HL-60 (cell line): ENCODE measurements around the gene KMT2A.

ENCODE experiments used
- DNase-seq, 2 experiments: peaks; one replicate each; pipeline ENCODE4 v3.0.0-alpha.2; 2010 to 2020; ENCODE audit warnings: low read depth in 1 of 2, low spot score in 1 of 2
- H3K27ac ChIP-seq: fragments of 250-450 bp; sonication (Bioruptor Pico); replicated peaks from 2 replicates; pipeline ENCODE4 v1.5.1; 2020; ENCODE audit warnings: mild to moderate bottlenecking, moderate library complexity
- H3K27me3 ChIP-seq: fragments of 250-450 bp; sonication (Bioruptor Pico); 2 replicates; pipeline ENCODE4 v1.5.1; 2021; ENCODE audit warnings: mild to moderate bottlenecking, moderate library complexity; ENCODE audit not compliant: insufficient read depth, poor library complexity, severe bottlenecking
- H3K4me3 ChIP-seq: replicated peaks from 2 replicates; pipeline ENCODE4 v1.5.1; 2011; ENCODE audit warnings: mild to moderate bottlenecking, control low read depth, low read length; ENCODE audit not compliant: insufficient read depth
- GABPA ChIP-seq: IDR thresholded peaks from 2 replicates; pipeline ENCODE4 v1.6.1; 2012; ENCODE audit warnings: low read depth
- POLR2AphosphoS5 ChIP-seq: IDR thresholded peaks from 2 replicates; pipeline ENCODE4 v1.6.1; 2012; ENCODE audit warnings: low read depth
- REST ChIP-seq: IDR thresholded peaks from 2 replicates; pipeline ENCODE4 v1.6.1; 2012; ENCODE audit warnings: low read depth; ENCODE audit not compliant: insufficient replicate concordance
- SPI1 ChIP-seq: IDR thresholded peaks from 2 replicates; pipeline ENCODE4 v1.6.1; 2012; ENCODE audit warnings: low read depth, mild to moderate bottlenecking, borderline replicate concordance
- TF ChIP-seq, protein P1 (sequence below): IDR thresholded peaks from one replicate; pipeline ENCODE4 v1.5.1; 2011; ENCODE audit warnings: low read length, control low read depth, inconsistent platforms; ENCODE audit not compliant: insufficient read depth

Gene KMT2A

GRCh38 chr11:118436639-118437207, 431 bp downstream of the KMT2A start:
- DNase-seq = no peak
- Histone ChIP-seq H3K4me3 (peak overlapping the region; percentile 96), H3K27me3 (no peaks in the 10 kb centered on the region), H3K27ac (peak overlapping the region; percentile 74)
- TF ChIP-seq GABPA (no peak), SPI1 (no peak), REST (no peak), POLR2AphosphoS5 (no peak)
- TF ChIP-seq, protein P1, sequence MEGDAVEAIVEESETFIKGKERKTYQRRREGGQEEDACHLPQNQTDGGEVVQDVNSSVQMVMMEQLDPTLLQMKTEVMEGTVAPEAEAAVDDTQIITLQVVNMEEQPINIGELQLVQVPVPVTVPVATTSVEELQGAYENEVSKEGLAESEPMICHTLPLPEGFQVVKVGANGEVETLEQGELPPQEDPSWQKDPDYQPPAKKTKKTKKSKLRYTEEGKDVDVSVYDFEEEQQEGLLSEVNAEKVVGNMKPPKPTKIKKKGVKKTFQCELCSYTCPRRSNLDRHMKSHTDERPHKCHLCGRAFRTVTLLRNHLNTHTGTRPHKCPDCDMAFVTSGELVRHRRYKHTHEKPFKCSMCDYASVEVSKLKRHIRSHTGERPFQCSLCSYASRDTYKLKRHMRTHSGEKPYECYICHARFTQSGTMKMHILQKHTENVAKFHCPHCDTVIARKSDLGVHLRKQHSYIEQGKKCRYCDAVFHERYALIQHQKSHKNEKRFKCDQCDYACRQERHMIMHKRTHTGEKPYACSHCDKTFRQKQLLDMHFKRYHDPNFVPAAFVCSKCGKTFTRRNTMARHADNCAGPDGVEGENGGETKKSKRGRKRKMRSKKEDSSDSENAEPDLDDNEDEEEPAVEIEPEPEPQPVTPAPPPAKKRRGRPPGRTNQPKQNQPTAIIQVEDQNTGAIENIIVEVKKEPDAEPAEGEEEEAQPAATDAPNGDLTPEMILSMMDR = no peak

GRCh38 chr11:118437208-118438125, 1.2 kb downstream of the KMT2A start:
- DNase-seq = peak in 1 of 2 experiments; percentile 18
- no peaks in the 10 kb centered on the region for H3K27me3 ChIP-seq
- H3K4me3 ChIP-seq = peak overlapping the region; percentile 96
- peak overlapping the region; percentile 74 for H3K27ac ChIP-seq
- TF ChIP-seq POLR2AphosphoS5 = no peak
- TF ChIP-seq SPI1 = no peak

DNA sequence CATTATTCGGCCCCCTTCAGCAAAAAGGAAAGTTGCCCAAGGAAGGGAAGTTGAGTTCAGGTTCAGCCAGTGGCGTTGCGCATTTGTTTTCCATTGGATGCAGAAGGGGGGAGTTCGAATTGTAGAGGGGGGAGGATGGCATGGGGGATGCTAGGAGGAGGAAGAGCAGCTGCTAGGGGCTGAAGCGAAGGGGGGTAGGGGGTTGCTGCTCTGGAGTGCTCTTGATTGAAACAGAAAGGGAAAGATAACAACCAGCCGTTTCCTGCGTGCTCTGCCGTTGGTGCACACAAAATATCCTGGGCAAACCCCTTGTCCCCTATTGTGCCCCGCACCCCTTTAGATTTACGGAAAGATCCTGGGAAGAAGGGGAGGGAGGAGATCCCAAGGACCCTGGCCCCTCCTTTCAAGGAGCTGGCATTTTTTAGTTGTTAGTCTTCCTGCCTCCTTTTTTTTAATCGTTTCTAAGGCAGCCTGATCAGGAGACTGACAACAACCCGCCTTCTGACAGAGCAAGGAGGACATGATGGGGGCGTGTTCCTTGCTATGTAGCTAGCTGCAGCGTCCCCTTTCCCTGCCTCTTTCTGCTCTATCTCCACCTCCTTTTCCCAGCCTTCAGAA, 2.1 kb downstream of the KMT2A start:
- peak in 1 of 2 experiments; percentile 39 for DNase-seq
- peak overlapping the region; percentile 37 for H3K27ac ChIP-seq

More for the DNA sequence above, 2.1 kb downstream of the KMT2A start:
- Histone ChIP-seq H3K27me3 (no peaks in the 10 kb centered on the region), H3K4me3 (peak overlapping the region; percentile 96)
- TF ChIP-seq POLR2AphosphoS5 (no peak), REST (no peak), SPI1 (peak; percentile 29; the same call in 1 of the 2 replicates)
